Hematopoietic multipotent progenitor cell treated with erythropoietin and hydrocortisone succinate and interleukin-3 and kit ligand, for 8 days (in vitro differentiated cells): ENCODE measurements around the gene TMEM100.

Experiments used
- DNase-seq: peaks from one replicate; pipeline ENCODE4 v3.0.0-alpha.2; 2015

TMEM100 gene

GRCh38 chr17:55722742-55723487, at the start of gene TMEM100:
TMEM100 (minus strand) TSS chr17:55722864; CDS start chr17:55721070, 1,794 bp downstream.
- DNase-seq: no peak

- no peak for DNase-seq
Measured at GRCh38 chr17:55772086-55772485, 49.4 kb upstream of the TMEM100 start.

- peak; percentile 60 for DNase-seq
Measured at GRCh38 chr17:55770196-55770870, 47.7 kb upstream of the TMEM100 start.

GRCh38 chr17:55769625-55770000, 46.9 kb upstream of the TMEM100 start:
- no peak for DNase-seq

- no peak for DNase-seq
Measured at GRCh38 chr17:55768936-55769624, 46.4 kb upstream of the TMEM100 start.

GRCh38 chr17:55765472-55765871, 42.8 kb upstream of the TMEM100 start:
- no peak for DNase-seq

- no peak for DNase-seq
Measured at GRCh38 chr17:55764610-55765009, 41.9 kb upstream of the TMEM100 start.

GRCh38 chr17:55763856-55764255, 41.2 kb upstream of the TMEM100 start:
- no peak for DNase-seq

- no peak for DNase-seq
Measured at GRCh38 chr17:55762086-55762858, 39.6 kb upstream of the TMEM100 start.

- no peak for DNase-seq
Measured at GRCh38 chr17:55760643-55761355, 38.1 kb upstream of the TMEM100 start.

- no peak for DNase-seq
Measured at GRCh38 chr17:55758171-55758570, 35.5 kb upstream of the TMEM100 start.

GRCh38 chr17:55757659-55758058, 35.0 kb upstream of the TMEM100 start:
- no peak for DNase-seq

GRCh38 chr17:55756689-55757088, 34.0 kb upstream of the TMEM100 start:
- no peak for DNase-seq

GRCh38 chr17:55751720-55752250, 29.1 kb upstream of the TMEM100 start:
- DNase-seq: no peak

GRCh38 chr17:55750750-55751657, 28.3 kb upstream of the TMEM100 start, which contains the start of gene PCTP:
PCTP (plus strand) TSS chr17:55751051; CDS start chr17:55751104, 53 bp downstream.
- DNase-seq: peak; percentile 93

GRCh38 chr17:55749985-55750384, 27.3 kb upstream of the TMEM100 start:
- DNase-seq: no peak

- DNase-seq: no peak
Measured at GRCh38 chr17:55748841-55749240, 26.2 kb upstream of the TMEM100 start.

- no peak for DNase-seq
Measured at GRCh38 chr17:55747209-55747608, 24.5 kb upstream of the TMEM100 start.

GRCh38 chr17:55746466-55746865, 23.8 kb upstream of the TMEM100 start:
- DNase-seq: no peak

- DNase-seq: no peak
Measured at GRCh38 chr17:55745258-55745657, 22.6 kb upstream of the TMEM100 start.
